Activated CD4-positive, alpha-beta memory T cell treated with anti-CD3 and anti-CD28 coated beads, Interleukin-2, amount 10 ng/mL, durations not matched to agents 7 days and 5 days (primary cell): Measurements from ENCODE around the gene ZSCAN20. TPM values are rescaled to one million over a fixed set of nuclear protein-coding genes. Genes with fewer than 3 reads are reported as not detected.

Experiments
- CTCF ChIA-PET: fragments of 350-600 bp; sonication (Branson Sonifier 250); formaldehyde crosslinking; loops from one replicate; lab custom pipeline; 2021; ENCODE audit warnings: antibody characterized with exemption, inconsistent platforms; lab: Charles Lee
- POLR2A ChIA-PET: fragments of 350-600 bp; sonication (Branson Sonifier 250); formaldehyde crosslinking; loops from one replicate; lab custom pipeline; 2021; ENCODE audit warnings: antibody characterized with exemption; lab: Charles Lee
- DNase-seq: peaks from one replicate; pipeline ENCODE4 v3.0.0-alpha.2; 2020
- H3K27ac Mint-ChIP-seq: one replicate; pipeline ENCODE4 v1.8.0; 2021; ENCODE audit warnings: mild to moderate bottlenecking, mixed read lengths
- H3K27me3 Mint-ChIP-seq: one replicate; pipeline ENCODE4 v1.8.0; 2021; ENCODE audit warnings: mixed read lengths
- H3K36me3 Mint-ChIP-seq: one replicate; pipeline ENCODE4 v1.8.0; 2021; ENCODE audit warnings: low read depth, mixed read lengths
- H3K4me1 Mint-ChIP-seq: one replicate; pipeline ENCODE4 v1.8.0; 2021; ENCODE audit warnings: mixed read lengths
- H3K4me3 Mint-ChIP-seq: one replicate; pipeline ENCODE4 v1.8.0; 2021; ENCODE audit warnings: mild to moderate bottlenecking, mixed read lengths
- H3K9me3 Mint-ChIP-seq: one replicate; pipeline ENCODE4 v1.8.0; 2021; ENCODE audit warnings: mixed read lengths
- total RNA-seq, 2 experiments: library from RNA; stranded (reverse); gene quantifications; one replicate each; pipeline ENCODE4 v1.2.3, GENCODE V29; 2021

The ZSCAN20 gene
- 1 to 10 TPM; 2.1 to 2.3 TPM for total RNA-seq

DNA sequence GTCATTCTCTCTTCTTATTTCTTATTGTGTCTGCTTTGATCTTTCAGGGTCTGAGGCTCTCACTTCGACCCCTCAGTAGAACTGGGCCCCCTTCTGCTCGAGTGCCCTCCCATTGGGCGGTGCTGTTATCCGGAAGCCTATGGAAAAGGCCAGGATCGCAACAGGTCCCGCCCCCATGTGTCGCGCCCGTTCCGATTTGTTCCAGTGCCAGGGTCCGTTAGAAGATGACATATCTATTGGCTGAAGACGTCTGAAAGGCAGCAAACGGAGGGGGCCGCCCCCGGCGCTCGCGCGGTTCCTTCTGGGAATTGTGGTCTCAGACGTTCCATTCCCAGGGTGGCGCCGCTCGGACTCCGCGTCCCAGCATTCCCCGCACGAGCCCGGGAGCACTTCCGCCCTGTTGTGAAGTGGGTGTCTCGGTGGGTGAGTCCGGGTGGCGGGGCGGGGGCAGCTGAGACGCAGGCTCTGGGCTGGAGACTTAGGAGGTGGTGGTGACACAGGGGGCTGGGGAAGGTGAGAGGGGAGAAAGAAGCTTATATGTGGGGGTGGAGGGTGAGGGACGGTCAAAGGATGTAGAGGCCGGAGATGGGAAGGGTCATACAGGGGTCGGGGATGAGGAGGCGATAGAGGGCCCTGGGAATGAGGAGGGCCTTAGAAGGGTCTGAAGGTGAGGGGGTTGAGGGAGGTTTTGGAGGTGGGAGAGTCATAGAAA lies at the start of gene ZSCAN20:
ZSCAN20 (plus strand) TSS at position 377 of the 712 bp plus-strand sequence. CDS start 6,644 bp downstream, outside the sequence.
- Mint-ChIP-seq H3K27me3 (no peaks in the 10 kb centered on the region), H3K4me1 (peaks cover 30% of the 10 kb centered on the region), H3K36me3 (no peaks in the 10 kb centered on the region), H3K4me3 (peak within 1 kb of the TSS; percentile 85), H3K9me3 (no peaks in the 10 kb centered on the region), H3K27ac (peak within 1 kb of the TSS; percentile 69)
- CTCF ChIA-PET = interaction anchor here (0.9 to 8.7 kb wide), 10 partner anchors 16 to 345 kb away, joined by 4 to 83 read pairs (median 6); partner anchors contain the start of gene TRIM62
- POLR2A ChIA-PET = interaction anchor here (1.1 to 1.8 kb wide), 3 partner anchors 122 to 291 kb away, joined by 3 to 5 read pairs (median 3); partner anchors contain the start of gene TRIM62
- peak; percentile 88 for DNase-seq

DNA sequence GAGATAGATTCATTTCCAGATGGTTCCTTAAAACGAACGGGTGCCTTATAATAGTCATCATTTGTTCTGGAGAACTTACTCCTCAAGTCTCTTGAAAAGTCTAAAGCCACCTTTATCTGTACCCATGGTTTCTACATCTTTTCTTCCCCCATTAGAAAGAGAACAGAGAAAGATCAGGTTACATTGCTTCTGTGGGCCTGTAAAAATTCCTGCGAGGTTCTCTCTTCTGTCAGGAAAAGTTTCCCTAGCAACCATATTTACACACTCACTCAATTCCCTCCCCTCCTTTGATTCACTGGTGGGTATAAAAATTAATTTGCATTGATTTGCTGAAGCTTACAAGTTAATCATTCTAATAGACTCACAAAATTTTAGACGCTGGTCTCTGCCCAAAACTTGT lies 48.2 kb upstream of the ZSCAN20 start:
- ChIA-PET POLR2A (no interaction called here), CTCF (no interaction called here)
- no peak overlapping the region for H3K4me3 Mint-ChIP-seq
- H3K27me3 Mint-ChIP-seq = peaks cover 41% of the 10 kb centered on the region
- no peaks in the 10 kb centered on the region for H3K36me3 Mint-ChIP-seq
- H3K9me3 Mint-ChIP-seq = no peaks in the 10 kb centered on the region
- DNase-seq = no peak
- H3K27ac Mint-ChIP-seq = no peak overlapping the region
- peaks cover 5% of the 10 kb centered on the region for H3K4me1 Mint-ChIP-seq

DNA sequence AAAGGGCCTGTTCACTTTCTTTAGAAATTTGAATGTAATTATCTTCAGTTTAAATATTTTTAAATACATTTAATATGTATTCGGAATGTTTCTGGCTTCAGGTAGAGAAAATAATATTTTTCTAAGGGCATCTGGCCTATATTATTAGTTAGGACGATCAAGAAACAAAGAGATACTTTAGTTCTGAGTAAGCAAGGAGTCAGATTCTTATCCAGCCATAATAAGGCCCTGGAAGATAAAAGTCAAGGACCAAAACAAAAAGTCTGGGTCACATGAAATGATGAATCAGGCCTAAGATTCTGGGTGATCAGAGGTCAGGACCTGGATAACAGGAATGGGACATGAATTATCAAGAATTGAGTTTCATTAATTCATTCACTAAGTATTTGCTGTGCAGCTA lies 47.8 kb upstream of the ZSCAN20 start:
- ChIA-PET CTCF (interaction anchor here (0.6 kb wide), 1 partner anchor 956 kb away, joined by 3 read pairs; no protein-coding TSS in a partner anchor), POLR2A (no interaction called here)
- Mint-ChIP-seq H3K27me3 (peaks cover 41% of the 10 kb centered on the region), H3K4me1 (peaks cover 5% of the 10 kb centered on the region), H3K27ac (no peak overlapping the region), H3K4me3 (no peak overlapping the region), H3K9me3 (no peaks in the 10 kb centered on the region), H3K36me3 (no peaks in the 10 kb centered on the region)
- DNase-seq = no peak

DNA sequence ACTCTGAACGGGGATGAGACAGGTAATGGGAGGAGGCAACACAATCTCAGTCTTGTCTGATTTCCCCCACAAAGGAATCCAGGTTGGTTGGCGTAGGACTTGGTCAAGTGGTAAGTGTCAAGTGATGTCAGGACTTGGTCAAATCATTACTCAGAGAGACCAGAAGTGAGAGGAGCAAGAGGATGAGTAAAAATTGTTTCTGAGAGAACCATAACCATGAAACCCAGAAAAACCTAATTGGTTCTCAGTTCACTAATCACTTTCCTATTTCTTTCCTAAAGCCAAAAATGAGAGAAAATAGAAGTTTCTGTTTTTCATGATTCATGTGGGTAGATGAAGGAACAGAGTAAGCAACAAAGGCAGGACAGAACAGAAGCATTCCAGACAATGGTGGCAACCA lies 46.5 kb upstream of the ZSCAN20 start:
- POLR2A ChIA-PET = no interaction called here
- Mint-ChIP-seq H3K27me3 (peaks cover 38% of the 10 kb centered on the region), H3K36me3 (no peaks in the 10 kb centered on the region), H3K9me3 (no peaks in the 10 kb centered on the region), H3K27ac (no peak overlapping the region), H3K4me3 (no peak overlapping the region), H3K4me1 (peaks cover 5% of the 10 kb centered on the region)
- DNase-seq = no peak
- CTCF ChIA-PET = no interaction called here

DNA sequence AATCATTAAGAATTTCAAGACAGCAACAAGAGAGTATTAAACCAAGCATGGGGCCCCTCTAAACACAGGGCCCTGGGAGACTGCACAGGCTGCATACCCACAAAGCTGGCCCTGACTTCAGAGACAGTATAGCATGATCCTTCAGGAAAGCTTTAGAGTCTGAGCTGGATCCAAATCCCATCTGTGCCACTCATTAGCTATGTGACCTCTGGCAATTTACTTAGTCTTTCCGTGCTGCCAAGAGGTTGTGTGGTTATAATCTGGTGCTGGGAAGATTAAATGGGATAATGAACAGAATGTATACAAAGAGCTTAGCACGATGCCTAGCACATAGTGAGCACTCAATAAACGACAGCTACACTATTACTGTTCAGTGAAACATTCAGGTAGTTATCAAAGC lies 45.5 kb upstream of the ZSCAN20 start:
- H3K4me1 Mint-ChIP-seq = peaks cover 7% of the 10 kb centered on the region
- H3K4me3 Mint-ChIP-seq = no peak overlapping the region
- DNase-seq = no peak
- CTCF ChIA-PET = no interaction called here
- peaks cover 34% of the 10 kb centered on the region for H3K27me3 Mint-ChIP-seq
- no peak overlapping the region for H3K27ac Mint-ChIP-seq
- H3K9me3 Mint-ChIP-seq = no peaks in the 10 kb centered on the region
- POLR2A ChIA-PET = no interaction called here
- H3K36me3 Mint-ChIP-seq = no peaks in the 10 kb centered on the region

DNA sequence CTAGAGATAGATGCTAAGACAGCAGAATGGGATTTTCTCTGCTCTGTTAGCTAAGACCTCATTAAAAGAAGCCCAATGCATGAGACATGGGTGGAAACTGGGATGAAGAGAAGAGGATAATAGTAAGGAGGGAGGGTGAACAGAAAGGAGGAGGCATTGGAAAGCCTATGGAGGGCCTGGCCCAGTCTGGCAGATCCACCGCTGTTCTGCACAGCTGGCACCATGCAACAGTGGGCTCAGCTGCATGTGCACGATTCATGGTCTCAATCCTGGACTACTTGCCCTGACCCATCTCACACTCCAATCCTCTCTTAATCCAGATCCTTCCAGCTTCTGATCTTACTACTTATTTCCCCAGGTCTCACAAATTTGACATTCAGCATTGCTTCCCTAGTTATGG lies 43.8 kb upstream of the ZSCAN20 start:
- Mint-ChIP-seq H3K4me3 (no peak overlapping the region), H3K36me3 (no peaks in the 10 kb centered on the region), H3K27ac (no peak overlapping the region), H3K9me3 (no peaks in the 10 kb centered on the region), H3K4me1 (peaks cover 7% of the 10 kb centered on the region), H3K27me3 (peaks cover 28% of the 10 kb centered on the region)
- no peak for DNase-seq
- ChIA-PET POLR2A (no interaction called here), CTCF (interaction anchor here (0.6 kb wide), 1 partner anchor 27 kb away, joined by 3 read pairs; no protein-coding TSS in a partner anchor)

DNA sequence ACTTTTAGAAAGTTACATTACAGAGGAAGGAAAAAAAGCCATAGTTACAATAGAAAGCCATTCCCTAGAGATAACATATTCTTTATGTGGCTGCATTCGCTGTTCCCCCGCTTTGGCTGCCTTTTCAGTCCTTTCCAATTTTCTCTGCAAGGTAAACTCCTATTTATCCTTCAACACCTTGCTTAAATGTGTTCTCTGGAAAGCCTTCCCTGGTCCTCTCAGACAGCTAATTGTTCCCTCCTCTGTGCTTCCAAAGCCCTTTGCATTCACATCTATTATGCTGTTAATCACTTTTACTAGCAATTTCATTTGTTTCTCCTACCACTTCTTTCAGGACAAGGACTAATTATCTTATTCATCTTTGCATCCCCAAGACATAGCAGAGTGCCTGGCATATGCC lies 43.1 kb upstream of the ZSCAN20 start:
- no peaks in the 10 kb centered on the region for H3K9me3 Mint-ChIP-seq
- CTCF ChIA-PET = interaction anchor here (0.6 kb wide), 1 partner anchor 10 kb away, joined by 3 read pairs; no protein-coding TSS in a partner anchor
- peaks cover 7% of the 10 kb centered on the region for H3K4me1 Mint-ChIP-seq
- DNase-seq = no peak
- peaks cover 32% of the 10 kb centered on the region for H3K27me3 Mint-ChIP-seq
- H3K4me3 Mint-ChIP-seq = no peak overlapping the region
- H3K27ac Mint-ChIP-seq = no peak overlapping the region
- H3K36me3 Mint-ChIP-seq = no peaks in the 10 kb centered on the region
- POLR2A ChIA-PET = no interaction called here

DNA sequence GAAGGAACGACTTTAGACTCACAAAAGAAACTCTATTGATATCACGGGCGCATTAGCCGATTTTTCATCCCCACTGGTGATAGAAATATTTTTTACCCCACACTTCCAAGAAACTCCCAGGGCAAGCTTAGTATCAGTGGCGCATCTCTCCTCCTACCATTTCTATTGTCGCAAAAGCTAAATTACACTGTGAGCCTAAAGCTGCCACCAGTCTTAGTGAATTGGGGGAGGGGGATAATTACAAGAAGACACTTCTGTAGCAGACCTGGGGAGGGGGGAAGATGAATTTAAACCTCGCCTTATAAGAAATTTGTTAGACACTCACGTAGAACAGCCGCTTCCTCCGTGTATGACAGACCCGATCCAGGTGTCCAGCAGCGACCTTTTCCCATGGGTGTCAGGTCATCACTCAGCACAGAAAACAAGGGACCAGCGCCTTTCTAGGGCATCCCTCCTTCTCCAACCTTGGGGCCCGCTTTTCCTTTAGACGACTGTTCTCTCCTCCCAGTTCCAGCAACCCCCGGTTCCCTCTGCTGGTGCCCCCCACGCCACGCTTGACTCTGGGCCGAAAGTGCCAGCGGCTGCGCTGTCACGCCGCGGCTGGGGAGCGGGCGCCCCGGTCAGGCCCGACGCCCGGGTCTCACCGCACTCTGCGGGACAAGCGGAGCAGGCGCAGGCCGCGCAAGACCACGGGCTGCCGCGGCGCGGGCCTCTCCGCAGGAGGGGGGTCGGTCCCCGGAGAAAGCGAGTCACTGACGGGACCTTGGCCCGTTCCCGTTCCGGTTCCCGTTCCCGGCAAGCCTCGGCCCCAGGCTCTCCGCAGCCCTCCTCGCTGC lies 42.4 kb upstream of the ZSCAN20 start:
- H3K36me3 Mint-ChIP-seq = no peaks in the 10 kb centered on the region
- H3K4me1 Mint-ChIP-seq = peaks cover 7% of the 10 kb centered on the region
- DNase-seq = no peak
- H3K4me3 Mint-ChIP-seq = peak overlapping the region; percentile 51
- no peak overlapping the region for H3K27ac Mint-ChIP-seq
- H3K27me3 Mint-ChIP-seq = peaks cover 32% of the 10 kb centered on the region
- H3K9me3 Mint-ChIP-seq = no peaks in the 10 kb centered on the region
- ChIA-PET CTCF (interaction anchor here (0.6 kb wide), 1 partner anchor 11 kb away, joined by 3 read pairs; no protein-coding TSS in a partner anchor), POLR2A (no interaction called here)

DNA sequence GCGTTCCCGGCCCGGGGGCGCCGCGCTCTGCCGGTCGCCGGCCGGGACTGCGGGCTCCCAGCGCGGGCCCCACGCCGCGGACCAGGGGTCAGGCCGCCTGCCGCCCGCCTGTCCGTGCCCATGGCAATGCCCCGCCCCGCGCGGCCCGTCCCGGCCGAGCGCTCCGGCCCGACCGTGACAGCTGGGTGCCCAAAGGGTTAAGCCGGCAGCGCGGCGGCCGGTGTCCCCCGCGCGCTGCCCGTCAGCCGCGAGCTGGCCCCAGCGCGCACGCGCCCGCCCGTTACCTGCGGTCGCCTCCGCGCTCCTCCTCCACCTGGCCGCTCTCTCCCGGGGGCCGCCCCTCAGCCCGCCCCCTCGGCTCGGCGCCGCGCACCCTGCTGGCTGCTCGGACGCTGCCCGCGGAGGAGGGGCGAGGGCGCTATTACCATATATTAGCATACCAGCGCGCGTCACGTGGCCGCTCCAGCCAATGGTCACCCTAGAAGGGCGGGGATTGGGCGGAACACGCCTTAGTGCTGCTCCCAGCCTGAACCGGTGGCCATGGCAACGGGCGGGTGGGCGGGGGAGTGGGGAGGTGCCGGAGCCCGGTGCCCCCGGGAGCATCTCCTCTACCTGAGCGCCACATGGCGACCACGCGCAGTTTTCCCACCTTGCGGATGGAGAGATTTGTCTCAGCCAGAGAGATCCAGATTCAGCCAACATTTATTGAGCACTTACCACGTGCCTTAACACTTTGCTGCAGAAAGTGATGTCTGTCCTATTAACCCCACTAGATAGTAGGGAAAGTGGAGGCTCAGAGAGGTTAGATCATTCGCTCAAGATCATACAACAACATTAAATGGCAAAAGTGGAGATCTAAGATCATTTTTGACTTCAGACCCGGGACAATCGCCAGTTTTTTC lies 41.5 kb upstream of the ZSCAN20 start, which contains the start of gene PHC2:
PHC2 (minus strand) TSS at position 404 of the 902 bp plus-strand sequence. CDS start 55,556 bp downstream, outside the sequence.
- Mint-ChIP-seq H3K27me3 (peaks cover 27% of the 10 kb centered on the region), H3K4me1 (peaks cover 3% of the 10 kb centered on the region), H3K36me3 (no peaks in the 10 kb centered on the region), H3K9me3 (no peaks in the 10 kb centered on the region), H3K27ac (no peak within 1 kb of the TSS), H3K4me3 (peak within 1 kb of the TSS; percentile 51)
- DNase-seq = peak; percentile 87
- CTCF ChIA-PET = no interaction called here
- POLR2A ChIA-PET = no interaction called here

DNA sequence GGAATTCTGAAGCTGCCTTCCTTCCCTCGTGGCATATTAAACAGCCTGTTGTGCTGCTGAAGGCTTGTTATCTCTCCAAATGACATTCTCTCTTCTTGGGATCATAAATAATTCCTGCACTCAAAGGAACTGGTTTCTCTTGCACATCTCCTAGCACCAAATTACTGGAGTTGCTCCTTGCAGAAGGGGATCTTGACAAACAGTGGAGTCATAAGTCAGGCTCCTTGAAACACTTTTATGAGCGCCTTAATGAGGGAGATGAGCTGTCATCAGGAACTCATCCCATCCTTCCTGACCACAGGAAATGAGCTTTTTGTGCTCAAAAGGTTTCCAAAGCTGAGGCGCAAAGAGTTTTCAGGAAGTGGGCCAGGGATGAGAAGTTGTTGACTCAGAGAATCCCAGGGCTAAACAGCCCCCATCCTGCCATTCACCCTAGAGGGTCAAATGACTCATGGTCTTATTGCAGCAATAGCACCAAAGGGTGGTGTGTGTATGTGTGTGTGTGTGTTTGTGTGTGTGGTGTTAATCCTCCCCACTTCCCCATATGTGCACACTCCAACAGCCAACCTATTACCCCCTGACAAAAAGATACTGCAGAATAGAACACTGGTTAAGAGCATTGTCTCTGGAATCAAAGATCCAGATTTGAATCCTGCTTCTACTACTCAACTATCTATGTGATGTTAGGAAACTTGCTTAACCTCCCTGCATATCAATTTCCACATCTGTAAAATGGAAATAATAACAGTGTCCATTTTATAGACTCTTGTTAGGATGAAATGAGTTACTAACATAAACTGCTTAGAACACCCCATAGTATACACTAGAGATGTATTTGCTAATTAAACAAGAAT lies 38.7 kb upstream of the ZSCAN20 start:
- no peak for DNase-seq
- Mint-ChIP-seq H3K4me3 (no peak overlapping the region), H3K36me3 (no peaks in the 10 kb centered on the region), H3K4me1 (peaks cover 2% of the 10 kb centered on the region), H3K9me3 (no peaks in the 10 kb centered on the region), H3K27ac (no peak overlapping the region), H3K27me3 (peaks cover 24% of the 10 kb centered on the region)
- CTCF ChIA-PET = interaction anchor here (2.2 kb wide), 1 partner anchor 38 kb away, joined by 7 read pairs; the partner anchor contains the start of gene ZSCAN20
- POLR2A ChIA-PET = no interaction called here

DNA sequence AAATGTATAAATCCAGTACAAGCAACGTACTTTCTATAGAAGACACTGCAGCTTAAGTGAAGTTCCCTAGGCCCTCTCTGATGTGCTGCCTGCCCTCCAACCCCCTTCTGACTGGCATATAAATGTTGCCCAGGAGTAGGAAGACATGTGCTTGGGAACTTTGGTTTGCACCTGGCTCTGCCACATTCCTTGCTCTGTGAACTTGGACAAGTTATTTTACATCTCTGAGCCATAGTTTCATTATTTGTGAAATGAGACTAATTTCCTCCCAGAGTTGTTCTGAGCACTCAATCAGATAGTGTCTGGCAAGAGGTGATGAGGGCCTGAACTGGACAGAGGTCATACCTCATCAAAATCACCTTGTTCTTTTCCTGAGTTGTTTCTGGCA lies 38.1 kb upstream of the ZSCAN20 start:
- H3K27me3 Mint-ChIP-seq = peaks cover 27% of the 10 kb centered on the region
- ChIA-PET POLR2A (no interaction called here), CTCF (no interaction called here)
- no peak overlapping the region for H3K4me3 Mint-ChIP-seq
- peaks cover 2% of the 10 kb centered on the region for H3K4me1 Mint-ChIP-seq
- no peak overlapping the region for H3K27ac Mint-ChIP-seq
- no peaks in the 10 kb centered on the region for H3K9me3 Mint-ChIP-seq
- DNase-seq = no peak
- no peaks in the 10 kb centered on the region for H3K36me3 Mint-ChIP-seq
